ENCODE measurements around the gene TRIM71.

The TRIM71 gene

GRCh38 chr3:32839714-32840085, 21.9 kb downstream of the TRIM71 start:
- H3K4me3 ChIP-seq (ENCODE audit: low read depth, low read length), result no peak overlapping the region
- TF ChIP-seq CTCF (IDR thresholded peaks at IDR 0.05; ENCODE audit: control insufficient read depth, extremely low read depth, insufficient read depth), result no peak

GRCh38 chr3:32840086-32840841, 22.5 kb downstream of the TRIM71 start:
- no peak for DNase-seq (ENCODE audit: low read depth)
- no peak for TF ChIP-seq CTCF (IDR thresholded peaks at IDR 0.05; ENCODE audit: control insufficient read depth, extremely low read depth, insufficient read depth)
- H3K4me3 ChIP-seq (ENCODE audit: low read depth, low read length), result no peak overlapping the region

More at GRCh38 chr3:32839714-32840085, 21.9 kb downstream of the TRIM71 start:
- DNase-seq (ENCODE audit: low read depth), result no peak

GRCh38 chr3:32841341-32841740, 23.5 kb downstream of the TRIM71 start:
- no peak overlapping the region for H3K4me3 ChIP-seq (ENCODE audit: low read depth, low read length)

GRCh38 chr3:32841867-32842470, 24.2 kb downstream of the TRIM71 start:
- no peak for DNase-seq (ENCODE audit: low read depth)
- no peak for TF ChIP-seq CTCF (IDR thresholded peaks at IDR 0.05; ENCODE audit: control insufficient read depth, extremely low read depth, insufficient read depth)
- H3K4me3 ChIP-seq (ENCODE audit: low read depth, low read length), result no peak overlapping the region

More at GRCh38 chr3:32841341-32841740, 23.5 kb downstream of the TRIM71 start:
- no peak for TF ChIP-seq CTCF (IDR thresholded peaks at IDR 0.05; ENCODE audit: control insufficient read depth, extremely low read depth, insufficient read depth)
- no peak for DNase-seq (ENCODE audit: low read depth)

- TF ChIP-seq CTCF (IDR thresholded peaks at IDR 0.05; ENCODE audit: control insufficient read depth, extremely low read depth, insufficient read depth), result no peak
- no peak for DNase-seq (ENCODE audit: low read depth)
- H3K4me3 ChIP-seq (ENCODE audit: low read depth, low read length), result no peak overlapping the region
Observed at GRCh38 chr3:32842531-32842931, 24.7 kb downstream of the TRIM71 start.

- H3K4me3 ChIP-seq (ENCODE audit: low read depth, low read length), result no peak overlapping the region
- TF ChIP-seq CTCF (IDR thresholded peaks at IDR 0.05; ENCODE audit: control insufficient read depth, extremely low read depth, insufficient read depth), result no peak
- DNase-seq (ENCODE audit: low read depth), result no peak
Observed at GRCh38 chr3:32842987-32843386, 25.2 kb downstream of the TRIM71 start.

Measured in LNCaP clone FGC (cell line).